H9 (cell line): ENCODE measurements around the gene PDZK1. TPM values are rescaled to one million over a fixed set of nuclear protein-coding genes. Genes with fewer than 3 reads are reported as not detected.

Source experiments
- DNase-seq: peaks from one replicate; pipeline ENCODE4 v3.0.0-alpha.2; 2017
- H2AFZ ChIP-seq: one replicate; pipeline ENCODE4 v1.6.1; 2013; ENCODE audit warnings: mild to moderate bottlenecking, low read length, control low read depth, moderate library complexity
- H2AK5ac ChIP-seq: 2 replicates; pipeline ENCODE4 v1.6.1; 2013; ENCODE audit warnings: low read length, control low read depth, mixed read lengths; ENCODE audit not compliant: insufficient read length
- H2BK120ac ChIP-seq: one replicate; pipeline ENCODE4 v1.6.1; 2013; ENCODE audit warnings: low read depth, mild to moderate bottlenecking, low read length, control low read depth, inconsistent platforms; ENCODE audit not compliant: poor library complexity, severe bottlenecking
- H2BK12ac ChIP-seq: 2 replicates; pipeline ENCODE4 v1.6.1; 2013; ENCODE audit warnings: low read length, control low read depth, mixed read lengths, low read depth; ENCODE audit not compliant: insufficient read length
- H2BK15ac ChIP-seq: 2 replicates; pipeline ENCODE4 v1.6.1; 2013; ENCODE audit warnings: low read depth, low read length, control low read depth
- H2BK20ac ChIP-seq: one replicate; pipeline ENCODE4 v1.6.1; 2013; ENCODE audit warnings: low read depth, mild to moderate bottlenecking, low read length, control low read depth, inconsistent platforms; ENCODE audit not compliant: poor library complexity, severe bottlenecking
- H2BK5ac ChIP-seq: 2 replicates; pipeline ENCODE4 v1.6.1; 2013; ENCODE audit warnings: low read length, control low read depth, mixed read lengths; ENCODE audit not compliant: insufficient read length
- H3K14ac ChIP-seq: 2 replicates; pipeline ENCODE4 v1.6.1; 2013; ENCODE audit warnings: low read length, control low read depth; ENCODE audit not compliant: insufficient read depth
- H3K18ac ChIP-seq: 2 replicates; pipeline ENCODE4 v1.6.1; 2013; ENCODE audit warnings: low read depth, mild to moderate bottlenecking, mixed read lengths, low read length, control low read depth; ENCODE audit not compliant: insufficient read length
- H3K23ac ChIP-seq: 2 replicates; pipeline ENCODE4 v1.6.1; 2013; ENCODE audit warnings: low read length, control low read depth, mixed read lengths, low read depth; ENCODE audit not compliant: insufficient read length
- H3K23me2 ChIP-seq: 2 replicates; pipeline ENCODE4 v1.6.1; 2013; ENCODE audit warnings: low read depth, mild to moderate bottlenecking, mixed read lengths, low read length, control low read depth; ENCODE audit not compliant: insufficient read length, poor library complexity, severe bottlenecking
- H3K27ac ChIP-seq: 2 replicates; pipeline ENCODE4 v1.5.1; 2013; ENCODE audit warnings: low read length, control low read depth, mixed read lengths, low read depth; ENCODE audit not compliant: insufficient read length
- H3K27me3 ChIP-seq: 2 replicates; pipeline ENCODE4 v1.6.1; 2013; ENCODE audit warnings: low read length, control low read depth, inconsistent platforms; ENCODE audit not compliant: insufficient read depth
- H3K4ac ChIP-seq: 2 replicates; pipeline ENCODE4 v1.6.1; 2013; ENCODE audit warnings: low read depth, mild to moderate bottlenecking, control low read depth, inconsistent platforms, low read length, moderate library complexity
- H3K4me1 ChIP-seq: 2 replicates; pipeline ENCODE4 v1.6.1; 2013; ENCODE audit warnings: low read length, control low read depth, inconsistent platforms; ENCODE audit not compliant: insufficient read depth
- H3K4me2 ChIP-seq: 2 replicates; pipeline ENCODE4 v1.6.1; 2013; ENCODE audit warnings: low read length, control low read depth, mixed read lengths; ENCODE audit not compliant: insufficient read length, insufficient read depth
- H3K56ac ChIP-seq: 2 replicates; pipeline ENCODE4 v1.6.1; 2013; ENCODE audit warnings: low read depth, mild to moderate bottlenecking, mixed read lengths, low read length, control low read depth; ENCODE audit not compliant: insufficient read length
- H3K79me1 ChIP-seq: 2 replicates; pipeline ENCODE4 v1.6.1; 2013; ENCODE audit warnings: low read depth, mild to moderate bottlenecking, moderate library complexity, low read length, control low read depth, inconsistent platforms; ENCODE audit not compliant: insufficient read depth, poor library complexity, severe bottlenecking
- H3K79me2 ChIP-seq: 2 replicates; pipeline ENCODE4 v1.6.1; 2013; ENCODE audit warnings: low read length, control low read depth, inconsistent platforms; ENCODE audit not compliant: insufficient read depth
- H3K9ac ChIP-seq: 2 replicates; pipeline ENCODE4 v1.6.1; 2013; ENCODE audit warnings: low read length, control low read depth, mixed read lengths; ENCODE audit not compliant: insufficient read length; ENCODE audit errors: extremely low read depth
- H3K9me3 ChIP-seq: one replicate; pipeline ENCODE4 v1.6.1; 2013; ENCODE audit warnings: low read depth, low read length, inconsistent platforms; ENCODE audit not compliant: control insufficient read depth
- H3T11ph ChIP-seq: one replicate; pipeline ENCODE4 v1.6.1; 2013; ENCODE audit warnings: mild to moderate bottlenecking, low read length, control low read depth, inconsistent platforms
- H4K20me1 ChIP-seq: one replicate; pipeline ENCODE4 v1.6.1; 2013; ENCODE audit not compliant: control insufficient read depth, insufficient read length, insufficient read depth
- H4K5ac ChIP-seq: 2 replicates; pipeline ENCODE4 v1.6.1; 2013; ENCODE audit warnings: low read depth, mild to moderate bottlenecking, mixed read lengths, low read length, control low read depth; ENCODE audit not compliant: insufficient read length
- H4K8ac ChIP-seq: replicated peaks from 2 replicates; pipeline ENCODE4 v1.6.1; 2013; ENCODE audit warnings: low read length, control low read depth, mixed read lengths, low read depth; ENCODE audit not compliant: insufficient read length
- H4K91ac ChIP-seq: 2 replicates; pipeline ENCODE4 v1.6.1; 2013; ENCODE audit warnings: low read depth, mild to moderate bottlenecking, moderate library complexity, mixed read lengths, low read length, control low read depth; ENCODE audit not compliant: insufficient read length
- H3K27ac Mint-ChIP-seq, 3 experiments: 2 replicates in 2 of 3; 3 replicates in 1 of 3; pipeline ENCODE4 v1.8.0; 2020 to 2021; ENCODE audit warnings: mixed read lengths in 3 of 3, mild to moderate bottlenecking in 1 of 3, moderate library complexity in 1 of 3
- H3K27me3 Mint-ChIP-seq: 2 replicates; pipeline ENCODE4 v1.8.0; 2021; ENCODE audit warnings: low read depth, mild to moderate bottlenecking, moderate library complexity, mixed read lengths
- H3K36me3 Mint-ChIP-seq, 3 experiments: 2 replicates in 2 of 3; 3 replicates in 1 of 3; pipeline ENCODE4 v1.8.0; 2020 to 2021; ENCODE audit warnings: low read depth in 3 of 3, mixed read lengths in 3 of 3; ENCODE audit not compliant: insufficient read depth in 1 of 3
- H3K4me1 Mint-ChIP-seq, 2 experiments: 2 replicates each; pipeline ENCODE4 v1.8.0; 2020; ENCODE audit warnings: mixed read lengths in 2 of 2
- H3K4me3 Mint-ChIP-seq, 2 experiments: 2 replicates in 1 of 2; 3 replicates in 1 of 2; pipeline ENCODE4 v1.8.0; 2020 to 2021; ENCODE audit warnings: mild to moderate bottlenecking in 2 of 2, mixed read lengths in 2 of 2, moderate library complexity in 1 of 2
- H3K9me3 Mint-ChIP-seq, 2 experiments: 2 replicates in 1 of 2; 3 replicates in 1 of 2; pipeline ENCODE4 v1.8.0; 2020; ENCODE audit warnings: mild to moderate bottlenecking in 2 of 2, mixed read lengths in 2 of 2, moderate library complexity in 1 of 2
- WGBS: extraction: QIAGEN DNeasy Blood & Tissue Kit; methylation state at CpG from one replicate; pipeline ENCODE4 v1.1.7; 2013; ENCODE audit warnings: missing lambda C conversion rate, low lambda C conversion rate, mixed read lengths; ENCODE audit not compliant: insufficient read length; ENCODE audit errors: extremely low coverage; 5-methylcytosine and 5-hydroxymethylcytosine counted together
- total RNA-seq: library from RNA; stranded (reverse); gene quantifications from 2 replicates; pipeline ENCODE4 v1.2.1, GENCODE V29; 2021
- TF ChIP-seq, protein P1 (sequence below): fragments of 200-600 bp; sonication (generic); conservative IDR thresholded peaks from 3 replicates; pipeline ENCODE4 v1.8.0; 2021; ENCODE audit warnings: antibody characterized with exemption, mild to moderate bottlenecking

PDZK1 gene
- total RNA-seq, 1 experiment from 2014 or later = not detected

DNA sequence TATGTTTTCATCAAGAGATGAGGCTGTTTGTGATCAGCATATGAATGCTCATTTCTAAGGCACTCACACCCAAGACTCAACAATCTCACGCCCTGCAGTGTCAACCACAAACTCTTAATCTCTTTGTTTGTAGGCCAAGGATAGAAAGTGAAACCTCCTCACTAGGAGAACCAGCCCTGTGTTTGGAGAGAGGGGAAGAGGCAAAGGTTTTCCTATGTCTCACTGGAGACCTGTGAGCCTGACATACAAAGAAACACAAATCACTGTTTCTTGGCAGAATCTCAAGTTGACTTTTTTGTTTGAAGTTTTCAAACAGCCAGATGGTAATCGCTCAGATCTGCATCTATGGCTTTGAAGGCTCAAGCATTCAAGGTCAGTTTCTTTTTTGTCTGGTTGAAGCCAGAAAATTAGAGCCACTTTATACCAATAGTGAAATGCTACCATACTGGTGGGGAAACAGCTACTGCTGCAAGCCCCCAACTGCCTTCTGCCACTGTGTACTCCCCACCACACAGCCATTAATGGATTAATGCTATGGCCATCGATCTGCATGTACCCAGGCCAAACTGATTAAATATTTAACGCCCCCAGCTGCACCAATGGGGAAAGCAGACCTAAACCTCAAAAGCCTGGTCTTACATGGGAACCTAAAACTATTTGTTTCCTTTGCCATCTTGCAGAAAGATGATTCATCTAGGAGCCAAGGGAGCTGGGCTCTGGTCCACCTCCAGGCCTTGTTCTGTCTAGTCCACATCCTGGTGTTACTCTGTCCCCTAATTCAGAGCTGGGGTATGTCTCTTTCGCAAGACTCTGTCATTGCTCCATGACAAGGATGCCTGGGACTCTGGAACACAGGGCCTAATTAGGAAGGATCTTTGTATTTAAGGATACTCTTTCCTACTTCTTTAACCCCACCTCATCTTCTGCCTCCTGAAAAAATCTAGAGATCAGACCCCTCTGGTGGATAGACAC is 16.3 kb downstream of the PDZK1 start:
- no peak for DNase-seq
- peaks cover 0 to 3% (median 0%) of the 10 kb centered on the region in 3 experiments; a peak in 1 of 7 replicates for H3K36me3 Mint-ChIP-seq
- TF ChIP-seq, protein P1, sequence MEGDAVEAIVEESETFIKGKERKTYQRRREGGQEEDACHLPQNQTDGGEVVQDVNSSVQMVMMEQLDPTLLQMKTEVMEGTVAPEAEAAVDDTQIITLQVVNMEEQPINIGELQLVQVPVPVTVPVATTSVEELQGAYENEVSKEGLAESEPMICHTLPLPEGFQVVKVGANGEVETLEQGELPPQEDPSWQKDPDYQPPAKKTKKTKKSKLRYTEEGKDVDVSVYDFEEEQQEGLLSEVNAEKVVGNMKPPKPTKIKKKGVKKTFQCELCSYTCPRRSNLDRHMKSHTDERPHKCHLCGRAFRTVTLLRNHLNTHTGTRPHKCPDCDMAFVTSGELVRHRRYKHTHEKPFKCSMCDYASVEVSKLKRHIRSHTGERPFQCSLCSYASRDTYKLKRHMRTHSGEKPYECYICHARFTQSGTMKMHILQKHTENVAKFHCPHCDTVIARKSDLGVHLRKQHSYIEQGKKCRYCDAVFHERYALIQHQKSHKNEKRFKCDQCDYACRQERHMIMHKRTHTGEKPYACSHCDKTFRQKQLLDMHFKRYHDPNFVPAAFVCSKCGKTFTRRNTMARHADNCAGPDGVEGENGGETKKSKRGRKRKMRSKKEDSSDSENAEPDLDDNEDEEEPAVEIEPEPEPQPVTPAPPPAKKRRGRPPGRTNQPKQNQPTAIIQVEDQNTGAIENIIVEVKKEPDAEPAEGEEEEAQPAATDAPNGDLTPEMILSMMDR = no peak
- Histone ChIP-seq H3T11ph (no peak overlapping the region), H2BK120ac (no peak overlapping the region), H2BK15ac (no peak overlapping the region), H3K4ac (no peak overlapping the region), H2BK20ac (no peak overlapping the region), H4K20me1 (no peaks in the 10 kb centered on the region), H2AK5ac (no peak overlapping the region), H3K14ac (no peak overlapping the region), H4K8ac (no peak overlapping the region), H3K9ac (no peak overlapping the region), H4K5ac (no peak overlapping the region), H3K23me2 (no peaks in the 10 kb centered on the region), H2BK12ac (no peak overlapping the region), H3K27ac (no peak overlapping the region), H3K23ac (no peak overlapping the region), H2BK5ac (no peak overlapping the region), H3K4me2 (no peak overlapping the region), H3K79me1 (no peaks in the 10 kb centered on the region), H3K4me1 (0 out of 2 replicates have a peak, but pooled peaks cover 2% of the 10 kb centered on the region), H3K18ac (no peak overlapping the region), H4K91ac (no peak overlapping the region), H3K56ac (no peak overlapping the region), H3K9me3 (no peaks in the 10 kb centered on the region), H3K27me3 (no peaks in the 10 kb centered on the region), H3K79me2 (no peaks in the 10 kb centered on the region), H2AFZ (no peak overlapping the region)
- H3K27ac Mint-ChIP-seq = no peak overlapping the region
- no peaks in the 10 kb centered on the region for H3K9me3 Mint-ChIP-seq
- no CpG with 5 or more reads among the region's 5 CpGs for WGBS
- peaks cover 12 to 17% of the 10 kb centered on the region in 2 experiments for H3K4me1 Mint-ChIP-seq
- no peak overlapping the region for H3K4me3 Mint-ChIP-seq
- peaks cover 9% of the 10 kb centered on the region for H3K27me3 Mint-ChIP-seq
